OCI-LY1 (cell line): ENCODE data around the gene CLDN15.

ENCODE experiments used
- CTCF ChIP-seq: fragments of 200-600 bp; sonication (generic), shearing (Covaris generic); IDR thresholded peaks from 2 replicates; pipeline ENCODE4 v1.5.1; 2017; ENCODE audit warnings: mild to moderate bottlenecking, antibody characterized with exemption, low read length, moderate library complexity, mixed read lengths
- EZH2 ChIP-seq: fragments of 200-600 bp; sonication (generic), shearing (Covaris generic); IDR thresholded peaks from 2 replicates; pipeline ENCODE4 v1.8.0; 2017; ENCODE audit warnings: borderline replicate concordance, mixed run types, mild to moderate bottlenecking, antibody characterized with exemption, low read length, moderate library complexity, mixed read lengths

- TF ChIP-seq CTCF, result no peak
- TF ChIP-seq EZH2, result no peak
Measured at GRCh38 chr7:101251871-101252659, 14.5 kb upstream of the CLDN15 start.
